ENCODE measurements around the gene AGAP1.
"Not testable (repeated sequence)": the region's sequence is repeated elsewhere in the genome, so short reads cannot be mapped to it uniquely, and the experiment has no call there.

Gene AGAP1

DNA sequence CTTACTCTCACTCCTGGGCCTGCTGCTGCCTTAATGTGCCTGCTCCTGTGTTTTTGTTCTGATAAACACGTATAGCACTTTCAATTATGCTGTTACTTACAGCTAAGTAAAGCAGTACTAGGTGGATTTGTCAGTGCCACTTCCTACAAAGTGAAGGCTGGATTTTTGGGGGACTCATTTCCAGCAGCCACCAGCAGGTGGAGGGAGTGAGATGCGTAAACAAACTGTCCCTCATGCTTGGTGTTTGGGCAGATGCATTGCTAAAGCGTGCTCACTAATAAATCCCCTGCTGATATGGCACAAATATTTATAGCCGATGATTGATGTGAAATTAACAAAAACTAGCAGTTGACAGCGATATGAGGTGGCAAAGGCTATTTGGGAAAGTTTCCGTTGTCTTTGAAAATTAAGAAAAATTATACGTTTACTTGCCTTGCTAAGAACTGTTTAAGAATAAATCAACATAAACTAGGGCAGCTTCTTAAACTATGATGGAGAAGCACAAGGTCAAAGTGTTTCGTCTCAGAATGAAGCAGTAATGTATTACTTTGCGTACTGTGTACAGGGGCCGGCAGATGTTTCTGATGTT is 101.7 kb downstream of the AGAP1 start:
- DNase-seq = peak; percentile 70

DNA sequence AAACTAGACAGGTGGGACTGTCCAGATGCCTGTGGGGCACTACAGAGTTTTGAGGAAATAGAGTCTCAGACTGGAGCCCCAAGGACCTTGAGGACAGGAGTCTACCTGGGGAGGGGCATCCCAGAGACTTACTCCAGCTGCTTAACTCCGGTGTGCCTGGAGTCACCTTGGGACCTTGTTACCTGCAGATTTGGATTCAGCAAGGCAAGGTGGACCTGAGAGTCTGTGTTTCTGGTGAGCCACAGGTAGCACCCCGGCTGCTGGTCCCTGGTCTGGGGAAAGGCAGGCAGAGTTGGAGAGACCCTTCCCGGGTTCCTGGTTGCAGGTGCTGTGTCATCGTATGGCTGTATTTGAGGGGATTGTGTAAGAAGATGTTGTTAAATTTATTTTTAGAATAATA is 102.4 kb downstream of the AGAP1 start:
- no peak for DNase-seq

DNA sequence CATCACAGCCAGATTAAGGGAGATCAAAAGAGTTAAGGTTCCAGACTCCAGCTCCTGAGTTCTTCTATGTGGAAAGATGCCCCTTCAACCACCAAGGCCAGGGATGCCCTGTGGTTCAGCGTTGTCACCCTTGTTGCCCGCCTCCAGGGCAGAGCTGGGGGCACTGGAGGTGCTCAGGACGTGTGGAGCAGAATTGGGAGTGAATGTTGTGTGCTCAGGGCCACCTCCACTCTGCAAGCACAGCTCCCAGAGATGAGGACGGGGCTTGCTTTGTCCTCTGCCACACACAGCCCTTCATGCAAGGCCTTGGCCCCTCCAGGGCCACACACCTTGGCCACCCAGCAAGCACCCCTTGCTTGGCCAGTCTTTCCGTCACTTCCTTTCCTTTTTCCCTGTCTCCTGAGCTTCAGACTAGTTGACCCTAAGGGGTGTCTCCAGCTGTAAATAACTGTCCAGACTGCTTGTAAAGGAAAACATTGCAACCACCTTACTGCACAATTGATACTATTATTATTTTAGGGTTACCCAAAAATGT is 103.3 kb downstream of the AGAP1 start:
- DNase-seq = no peak

DNA sequence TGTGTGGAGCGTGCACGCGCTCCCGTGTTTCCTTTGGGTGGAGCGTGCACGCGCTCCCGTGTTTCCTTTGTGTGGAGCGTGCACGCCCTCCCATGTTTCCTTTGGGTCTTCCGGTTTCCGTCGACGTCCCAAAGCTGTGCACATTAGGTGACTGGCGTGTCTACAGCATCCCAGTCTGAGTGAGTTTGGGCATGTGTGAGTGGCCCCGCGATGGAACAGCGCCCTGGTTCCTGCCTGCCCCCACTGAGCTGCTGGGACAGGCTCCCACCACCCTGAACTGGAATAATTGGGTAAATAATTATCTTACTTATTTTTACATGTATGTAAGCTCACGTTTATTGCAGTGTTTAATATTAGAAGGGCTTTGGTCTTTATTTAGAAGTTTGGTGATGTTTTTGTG is 104.2 kb downstream of the AGAP1 start:
- DNase-seq = no peak

DNA sequence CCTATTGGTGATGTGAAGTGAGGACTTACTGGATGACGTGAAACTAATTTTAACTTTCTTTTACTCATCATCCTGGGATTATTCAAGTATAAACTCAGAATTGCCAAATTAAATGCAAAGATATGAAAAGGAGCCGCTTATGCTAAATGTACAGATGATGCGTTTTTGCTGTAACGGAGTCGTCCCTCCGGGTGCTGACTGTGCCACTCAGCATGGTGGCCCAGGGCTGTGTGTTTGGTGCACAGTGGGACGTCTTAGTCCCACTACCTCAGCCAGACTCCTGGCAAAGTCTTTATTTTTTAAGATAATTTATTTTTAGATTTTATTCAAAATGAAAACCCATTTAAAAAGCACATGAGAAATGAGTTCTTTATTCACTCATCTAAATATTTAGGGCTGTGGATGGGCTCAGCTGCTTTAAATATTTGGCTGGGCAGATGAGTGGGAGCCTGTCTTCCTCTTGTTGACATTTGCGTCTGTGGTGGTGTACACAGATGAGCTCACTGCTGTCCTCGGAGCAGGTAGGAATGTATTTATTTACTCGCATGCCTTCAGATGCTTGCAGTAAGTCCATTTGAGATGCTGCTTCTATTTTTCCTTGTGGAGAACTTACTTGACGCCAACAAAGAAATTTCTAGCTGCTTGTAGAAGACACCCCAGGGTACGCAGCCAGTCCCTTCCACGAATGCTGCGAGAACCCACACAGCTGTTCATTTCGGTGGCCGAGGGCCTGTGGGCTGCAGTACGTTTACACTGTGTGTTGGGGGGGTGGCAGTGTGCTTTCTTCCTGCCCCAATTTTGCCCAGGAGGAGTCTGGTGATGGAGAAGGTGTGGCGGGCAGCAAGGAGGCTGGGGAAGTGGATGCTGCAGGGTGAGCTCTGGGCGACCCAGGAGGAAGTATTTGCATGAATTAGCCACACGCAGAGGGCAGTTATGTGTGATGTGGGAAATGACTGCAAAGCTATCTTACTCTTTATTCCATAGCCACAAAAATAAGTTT is 105.0 kb downstream of the AGAP1 start:
- DNase-seq = no peak

DNA sequence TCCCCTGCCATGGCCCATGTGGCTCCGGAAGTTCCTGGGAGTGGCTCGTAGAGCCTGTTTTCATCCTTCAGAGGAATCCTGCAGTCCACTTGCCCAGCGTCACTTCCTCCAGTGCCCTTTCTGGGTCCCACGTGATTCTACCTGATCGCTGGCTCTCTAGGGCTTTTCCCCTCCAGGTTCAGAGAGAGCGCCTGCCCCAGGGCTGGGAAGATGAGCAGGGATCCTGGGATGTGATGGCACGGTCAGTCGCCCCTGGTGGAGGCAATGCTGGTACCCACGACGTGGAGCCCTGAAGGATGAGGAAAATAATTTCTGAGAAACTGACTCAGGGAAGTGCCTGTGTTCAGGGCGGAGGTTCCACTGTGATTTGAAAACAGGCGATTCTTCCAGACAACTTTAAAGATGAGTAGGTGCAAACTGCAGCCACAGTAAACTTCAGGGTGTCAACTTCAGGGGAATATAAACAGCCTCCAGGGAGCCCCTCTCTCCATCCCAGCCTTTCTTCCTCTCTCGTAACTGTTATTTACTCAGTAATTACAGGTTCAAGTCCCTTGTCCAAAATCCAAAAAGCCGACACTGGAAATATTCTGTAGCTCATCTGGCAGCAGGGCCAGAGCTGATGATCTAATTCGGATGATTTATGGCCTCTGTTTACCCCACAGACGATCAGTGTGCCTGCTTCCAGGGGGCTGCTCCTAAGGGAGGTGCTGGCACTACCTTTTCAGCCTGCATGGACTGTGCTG is 105.9 kb downstream of the AGAP1 start:
- DNase-seq = no peak

DNA sequence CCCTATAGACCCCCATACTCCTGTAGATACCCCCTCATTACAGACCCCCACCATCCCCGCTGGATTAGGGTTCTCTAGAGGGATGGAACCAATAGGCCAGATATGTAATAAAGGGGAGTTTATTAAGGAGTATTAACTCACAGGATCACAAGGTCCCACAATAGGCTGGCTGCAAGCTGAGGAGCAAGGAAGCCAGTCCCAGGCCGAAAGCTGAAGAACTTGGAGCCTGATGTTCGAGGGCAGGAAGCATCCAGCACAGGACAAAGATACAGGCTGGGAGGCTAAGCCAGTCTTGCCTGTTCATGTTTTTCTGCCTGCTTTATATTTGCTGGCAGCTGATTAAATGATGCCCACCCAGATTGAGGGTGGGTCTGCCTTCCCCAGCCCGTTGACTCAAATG is 106.6 kb downstream of the AGAP1 start:
- no peak for DNase-seq

DNA sequence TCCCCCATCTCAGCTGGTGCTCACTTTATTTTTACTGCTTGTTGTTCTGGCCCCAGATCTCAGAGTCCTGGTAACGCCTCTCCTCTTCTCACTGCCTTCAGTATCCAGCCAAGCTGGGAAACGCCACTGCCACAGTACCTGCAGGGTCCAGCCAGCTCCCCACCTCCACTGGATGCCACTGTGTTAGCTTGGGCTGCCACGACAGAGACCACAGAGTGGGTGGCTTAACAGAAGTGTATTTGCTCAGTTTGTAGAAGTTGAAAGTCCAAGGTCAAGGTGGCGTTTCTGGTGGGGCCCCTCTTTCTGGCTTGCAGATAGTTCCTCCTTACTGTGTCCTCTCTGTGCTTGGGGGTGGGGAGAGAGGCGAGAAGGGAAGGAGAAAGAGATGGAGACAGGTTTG is 107.1 kb downstream of the AGAP1 start:
- DNase-seq = no peak

DNA sequence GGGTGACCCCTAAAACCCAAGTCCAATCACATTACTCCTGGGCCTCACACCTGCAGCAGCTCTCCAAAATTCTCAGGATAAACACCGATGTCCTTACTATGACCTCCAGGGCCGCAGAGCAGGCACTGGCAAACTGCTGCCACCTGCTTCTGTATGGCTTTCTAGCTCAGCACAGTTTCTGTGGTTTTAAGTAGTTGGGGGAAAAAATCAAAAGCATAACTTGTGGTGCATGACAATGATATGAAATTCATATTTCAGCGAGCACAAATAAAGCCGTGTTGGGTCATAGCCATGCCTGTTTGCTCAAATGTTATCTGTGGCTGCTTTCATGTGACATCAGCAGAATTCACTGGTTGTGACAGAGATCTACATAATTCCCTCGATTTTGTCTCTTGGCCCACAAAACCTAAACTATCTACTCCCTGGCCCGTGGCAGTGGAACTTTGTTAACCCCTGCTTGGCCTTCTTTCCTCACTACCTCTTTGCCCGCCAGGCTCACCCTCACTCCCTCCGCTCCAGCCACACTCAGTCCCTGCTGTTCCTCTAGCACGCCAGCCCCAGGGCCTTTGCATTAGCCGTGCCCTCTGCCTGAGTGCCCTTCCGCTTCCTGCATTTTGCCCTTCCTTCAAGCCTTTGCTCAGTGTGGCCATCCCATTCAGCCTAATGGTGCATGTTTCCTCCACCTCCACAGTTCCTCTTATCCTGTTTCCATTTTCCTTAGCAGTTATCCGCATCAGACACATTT is 108.3 kb downstream of the AGAP1 start:
- no peak for DNase-seq

DNA sequence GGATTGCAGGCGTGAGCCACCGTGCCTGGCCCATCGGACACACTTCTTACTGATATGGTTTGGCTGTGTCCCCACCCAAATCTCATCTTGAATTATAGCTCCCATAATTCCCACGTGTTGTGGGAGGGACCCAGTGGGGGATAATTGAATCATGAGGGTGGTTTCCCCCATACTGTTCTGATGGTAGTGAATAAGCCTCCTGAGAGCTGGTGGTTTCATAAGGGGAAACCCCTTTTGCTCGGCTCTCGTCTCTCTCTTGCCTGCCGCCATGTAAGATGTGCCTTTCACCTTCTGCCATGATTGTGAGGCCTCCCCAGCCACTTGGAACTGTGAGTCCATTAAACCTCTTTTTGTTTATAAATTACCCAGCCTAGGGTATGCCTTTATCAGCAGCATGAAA is 109.1 kb downstream of the AGAP1 start:
- not testable (repeated sequence) for DNase-seq

DNA sequence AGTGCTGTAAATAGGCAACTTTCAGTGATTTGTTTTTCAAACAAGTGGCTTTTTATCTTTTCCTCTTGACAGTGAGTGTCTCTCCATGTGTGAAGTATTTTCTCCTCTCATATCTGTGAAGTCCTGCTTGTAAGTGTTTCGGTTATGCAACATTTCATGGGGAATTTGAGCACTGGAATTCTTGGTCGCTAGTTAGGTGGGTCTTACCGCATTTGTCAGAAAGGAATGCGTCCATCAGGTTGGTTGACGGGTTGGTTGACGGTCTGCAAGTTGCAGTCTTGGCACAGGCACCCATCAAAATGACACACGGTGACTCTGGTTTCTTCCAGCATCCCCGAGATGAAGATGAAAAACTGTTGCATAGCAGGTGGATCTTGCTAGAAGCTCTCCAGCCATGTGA is 109.8 kb downstream of the AGAP1 start:
- DNase-seq = no peak

DNA sequence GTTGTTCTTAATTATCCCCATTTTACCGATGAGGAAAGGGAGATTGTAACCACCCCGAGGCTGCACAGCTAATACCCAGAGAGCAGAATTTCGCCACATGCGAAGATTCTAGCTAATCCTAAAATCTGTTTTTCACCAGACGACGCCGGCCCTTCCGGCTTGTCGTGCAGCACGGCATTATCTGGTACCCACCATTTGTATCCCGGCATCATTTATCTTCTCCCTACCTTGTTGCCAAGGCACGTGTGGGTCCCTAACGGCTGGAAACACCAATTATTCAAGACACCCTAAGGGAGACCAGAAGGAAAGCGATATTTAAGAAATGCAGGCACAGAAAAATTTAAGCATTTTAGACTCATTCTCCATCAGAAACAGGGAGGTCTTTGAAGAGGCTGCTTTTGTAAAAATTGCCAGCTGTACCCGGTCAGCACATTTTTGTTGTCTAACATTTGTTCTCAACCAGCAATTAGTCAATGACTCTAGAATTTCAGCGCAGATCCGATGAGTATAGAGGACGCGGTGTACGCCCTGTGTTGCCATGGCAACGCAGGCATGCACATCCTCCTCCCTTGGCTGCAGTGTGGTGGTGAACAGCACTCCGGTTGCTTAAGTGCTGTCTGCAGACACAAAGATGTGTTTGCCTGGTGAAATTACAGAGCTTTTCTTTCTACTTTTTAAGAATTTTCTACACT is 111.6 kb downstream of the AGAP1 start:
- DNase-seq = peak; percentile 73

DNA sequence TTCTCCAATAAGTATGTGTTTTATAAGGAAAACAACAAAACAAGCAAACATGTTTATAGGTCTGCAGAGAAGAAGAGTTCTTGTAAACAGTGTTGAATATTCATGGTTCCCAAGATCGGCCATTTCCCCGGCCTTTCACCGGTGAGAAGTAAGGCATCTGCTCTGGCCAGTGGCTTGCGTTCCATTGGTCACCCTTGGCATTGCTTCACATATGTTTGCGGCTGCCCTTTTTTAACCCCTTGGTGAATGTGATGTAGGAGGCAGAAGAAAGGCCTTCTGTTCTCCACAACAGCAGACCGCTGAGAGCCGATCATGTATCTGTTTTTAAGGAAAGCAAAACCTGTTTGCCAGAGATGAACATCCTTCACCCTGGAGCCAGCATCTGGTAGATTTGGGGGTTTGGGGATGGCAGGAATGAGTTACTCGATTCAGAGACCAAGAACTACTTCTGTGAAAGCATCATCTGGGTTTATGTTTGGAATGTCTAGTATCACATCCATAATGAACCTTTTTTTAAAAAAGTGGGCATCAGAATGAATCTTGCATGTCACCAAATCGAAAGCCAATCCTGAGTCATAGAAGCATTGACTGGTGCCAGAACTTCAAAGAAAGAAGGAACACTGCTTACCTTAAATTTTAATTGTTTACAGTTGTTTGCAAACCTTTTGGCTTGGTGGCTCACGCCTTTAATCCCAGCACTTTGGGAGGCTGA is 112.3 kb downstream of the AGAP1 start:
- no peak for DNase-seq

DNA sequence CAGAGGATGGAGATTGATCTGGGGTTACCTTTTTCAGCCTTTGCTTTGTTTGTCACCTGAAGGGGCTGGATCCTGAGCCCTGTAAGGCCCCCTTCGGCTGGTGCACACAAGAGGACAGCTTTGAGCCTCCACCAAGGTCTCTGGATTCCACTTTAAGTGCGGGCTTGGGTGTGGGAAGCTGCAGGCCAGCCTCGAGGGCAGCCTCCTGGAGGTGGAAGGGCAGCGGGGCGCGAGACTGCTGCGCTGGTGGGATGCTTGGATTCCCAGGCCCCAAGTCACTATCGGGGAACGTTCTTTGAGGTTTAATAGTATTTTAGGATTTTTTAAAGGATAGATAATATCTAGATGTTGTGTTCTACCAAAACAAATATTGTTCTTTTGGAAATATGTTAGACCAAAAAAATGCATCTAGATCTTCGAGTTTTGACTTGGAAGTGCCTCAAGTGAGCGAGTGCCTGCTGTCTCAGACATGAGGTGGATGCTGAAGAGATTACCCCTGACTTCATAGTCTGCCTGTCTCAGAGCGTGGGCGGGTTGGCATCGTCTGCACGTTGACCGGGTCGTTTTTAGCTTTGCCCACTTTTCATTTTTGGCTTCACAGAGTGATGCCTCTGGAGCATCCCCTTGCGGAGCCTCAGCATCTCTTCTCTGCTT is 113.8 kb downstream of the AGAP1 start:
- DNase-seq = no peak

DNA sequence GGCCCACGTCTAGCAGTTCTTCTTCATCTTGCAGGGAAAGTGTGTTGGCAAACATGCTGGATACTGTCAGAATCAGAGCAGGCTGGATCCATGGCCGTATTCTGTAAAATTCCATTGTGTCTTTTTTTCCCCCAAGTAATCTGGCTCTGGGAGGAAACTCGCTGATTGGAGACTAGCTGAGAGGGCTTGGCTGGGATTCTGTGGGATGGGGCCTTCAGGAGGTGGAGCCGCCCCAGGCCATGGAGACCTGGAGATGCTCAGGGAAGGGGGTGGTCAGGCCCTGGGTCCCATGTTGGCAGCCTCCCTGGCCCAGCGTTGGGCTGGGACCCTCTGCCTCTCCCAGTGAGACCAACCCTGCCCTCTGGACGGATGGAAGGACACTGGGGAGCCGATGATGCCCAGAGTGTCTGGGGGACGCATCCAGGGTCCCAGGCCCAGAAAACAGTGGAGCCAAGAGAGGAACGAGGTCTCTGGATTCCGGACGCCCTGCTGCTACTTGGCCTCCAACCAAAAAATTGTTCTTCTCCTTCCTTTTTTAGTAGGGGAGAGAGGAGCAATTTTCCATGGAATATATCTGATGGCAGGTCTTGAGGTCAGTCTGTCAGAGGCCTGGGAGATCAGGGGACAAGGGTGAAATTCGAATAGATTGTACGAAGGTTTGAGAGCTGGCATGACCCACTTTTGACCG is 114.5 kb downstream of the AGAP1 start:
- DNase-seq = no peak

DNA sequence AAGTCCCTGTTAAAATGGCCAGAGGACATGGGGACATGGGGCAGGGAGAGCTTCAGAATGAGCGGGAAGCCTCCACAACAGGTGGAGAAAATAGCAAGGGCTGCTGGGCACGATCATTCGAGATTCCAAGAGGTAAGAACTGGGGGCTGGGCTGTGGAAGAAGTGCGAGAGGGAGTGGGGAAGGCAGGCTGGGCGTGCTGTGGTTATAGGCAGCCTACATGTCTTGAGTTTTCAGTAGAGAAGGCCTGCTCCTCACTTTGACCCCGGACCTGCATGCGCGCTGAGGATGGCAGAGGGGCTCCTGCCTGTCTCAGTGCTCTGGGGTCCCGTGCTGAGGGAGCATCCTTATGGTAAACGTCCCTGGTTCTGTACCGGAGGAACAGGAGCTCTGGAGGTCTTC is 115.5 kb downstream of the AGAP1 start:
- no peak for DNase-seq

DNA sequence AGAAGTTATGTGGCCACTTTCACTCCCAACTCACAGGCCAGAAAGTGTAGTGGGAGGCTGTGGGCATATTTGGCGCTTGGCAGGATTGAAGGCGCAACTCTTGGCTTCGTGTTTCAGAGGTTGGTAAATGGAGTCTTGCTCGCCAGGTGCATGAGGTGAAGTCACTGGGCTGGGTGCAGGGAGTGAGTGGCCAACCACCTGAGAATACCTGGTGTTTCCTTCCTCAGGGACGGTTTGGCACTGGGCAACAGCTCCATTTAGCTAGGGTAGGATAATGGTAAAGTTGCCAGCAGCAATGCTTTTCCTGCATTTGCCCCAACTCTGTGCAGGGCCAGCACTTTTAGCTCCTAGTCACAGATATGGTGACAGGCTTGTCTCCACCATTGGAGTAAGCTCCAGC is 115.9 kb downstream of the AGAP1 start:
- DNase-seq = no peak

DNA sequence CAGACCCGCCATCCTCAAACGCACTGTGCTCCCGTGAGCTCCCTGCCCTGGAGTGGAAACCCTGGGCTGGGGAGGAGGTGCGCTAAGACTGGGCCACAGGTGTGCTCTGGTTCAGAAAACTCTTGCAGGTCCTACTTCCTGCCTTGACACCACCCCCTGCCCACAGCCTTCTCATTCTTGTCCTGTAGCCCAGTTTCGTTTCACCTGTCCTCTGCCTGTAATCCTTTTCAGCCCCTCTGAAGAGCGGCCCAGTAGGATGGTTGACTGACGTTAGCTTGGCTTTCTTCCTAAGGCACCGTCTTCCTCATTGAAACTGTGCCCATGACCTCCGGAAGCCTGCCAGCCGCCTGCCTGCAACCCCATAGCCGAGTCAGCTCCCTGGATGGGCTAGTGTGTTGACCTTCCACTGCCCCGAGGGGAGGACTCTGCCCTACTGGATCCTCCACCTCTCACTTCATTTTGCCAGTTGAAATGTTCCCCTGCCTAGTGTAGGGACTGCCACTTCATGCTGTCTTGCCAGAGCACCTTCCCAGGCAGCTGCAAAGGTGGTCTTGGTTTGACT is 116.9 kb downstream of the AGAP1 start:
- no peak for DNase-seq

DNA sequence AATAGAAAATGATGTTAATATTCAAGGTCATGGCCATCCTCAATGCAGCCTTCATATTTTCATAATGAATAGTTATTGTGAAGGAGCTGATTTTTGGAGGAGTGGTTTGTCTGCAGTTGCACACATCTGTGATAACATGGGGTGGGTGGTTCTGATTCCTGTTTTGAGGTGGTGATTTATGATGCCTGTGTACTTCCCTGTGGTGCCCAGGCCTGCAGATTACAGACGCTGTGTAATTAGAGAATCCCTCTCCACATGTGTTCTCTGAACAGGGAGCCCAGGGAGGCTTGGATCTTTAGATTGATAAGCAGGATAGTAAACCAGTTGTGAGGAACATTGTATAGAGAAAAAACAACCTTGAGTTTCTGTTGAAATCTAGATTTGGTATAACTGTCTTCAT is 117.5 kb downstream of the AGAP1 start:
- peak; percentile 57 for DNase-seq

DNA sequence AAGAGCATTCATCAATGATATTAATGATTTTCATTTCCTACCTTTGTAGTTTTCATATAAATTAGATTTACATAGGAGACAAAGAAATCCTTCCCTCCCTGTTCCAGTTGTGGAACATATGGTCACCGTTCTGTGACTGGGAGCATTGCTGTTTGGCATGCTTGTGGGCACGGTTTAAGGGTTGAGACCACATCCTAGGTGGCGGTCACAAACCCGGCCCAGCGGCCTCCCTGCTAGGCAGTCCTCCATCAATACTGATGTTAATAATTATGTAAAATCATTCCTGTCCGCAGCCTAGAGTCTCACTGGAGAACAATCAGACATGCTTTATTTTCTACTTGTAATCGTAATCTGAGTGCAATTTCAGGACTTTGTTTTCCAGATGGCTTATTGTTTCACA is 117.9 kb downstream of the AGAP1 start:
- DNase-seq = peak; percentile 57

Measured in NCI-H1694 treated with DMSO at 0.1 percent for 48 hours (cell line).